WI38 (cell line): ENCODE measurements around the gene HPCA.

ENCODE experiments used
- H3K4me3 ChIP-seq: 2 replicates; pipeline ENCODE4 v1.5.1; 2011; ENCODE audit warnings: low read depth, mild to moderate bottlenecking, control low read depth, low read length
- CTCF ChIP-seq: IDR thresholded peaks from 2 replicates; pipeline ENCODE4 v1.5.1; 2012; ENCODE audit warnings: low read depth, mild to moderate bottlenecking, control low read depth, low read length

The HPCA gene

GRCh38 chr1:32920833-32921232, 34.5 kb downstream of the HPCA start:
- no peak overlapping the region for H3K4me3 ChIP-seq
- no peak for TF ChIP-seq CTCF

GRCh38 chr1:32924881-32925344, 38.6 kb downstream of the HPCA start:
- no peak overlapping the region for H3K4me3 ChIP-seq
- no peak for TF ChIP-seq CTCF

- no peak for TF ChIP-seq CTCF
- H3K4me3 ChIP-seq: no peak overlapping the region
Measured at GRCh38 chr1:32925403-32926162, 39.3 kb downstream of the HPCA start.

- TF ChIP-seq CTCF: no peak
- H3K4me3 ChIP-seq: no peak overlapping the region
Measured at GRCh38 chr1:32926562-32926961, 40.3 kb downstream of the HPCA start.

- TF ChIP-seq CTCF: no peak
- no peak overlapping the region for H3K4me3 ChIP-seq
Measured at GRCh38 chr1:32927441-32927840, 41.1 kb downstream of the HPCA start.

GRCh38 chr1:32928285-32928684, 42.0 kb downstream of the HPCA start:
- H3K4me3 ChIP-seq: no peak overlapping the region
- no peak for TF ChIP-seq CTCF

- H3K4me3 ChIP-seq: no peak overlapping the region
- TF ChIP-seq CTCF: no peak
Measured at GRCh38 chr1:32928715-32929114, 42.4 kb downstream of the HPCA start.
